Esophagus squamous epithelium (tissue), 5 donors: ENCODE data around the gene CACTIN. TPM values are rescaled to one million over a fixed set of nuclear protein-coding genes. Genes with fewer than 3 reads are reported as not detected.

ENCODE experiments used
- DNase-seq: peaks from one replicate; lab custom pipeline; 2025; lab: John Stamatoyannopoulos, UW
- H3K27ac ChIP-seq, 4 donors: fragments of 200-600 bp; sonication (generic); one replicate each; pipeline ENCODE4 v1.5.1; 2016 to 2019; ENCODE audit warnings: mild to moderate bottlenecking in 1 of 4
- H3K27me3 ChIP-seq, 4 donors: fragments of 200-600 bp; sonication (generic); 1 replicate in 3 of 4; 2 replicates in 1 of 4; pipeline versions ENCODE4 v1.5.1 to v1.6.0; 2017 to 2021; ENCODE audit warnings: antibody characterized with exemption in 1 of 4
- H3K36me3 ChIP-seq, 3 donors: fragments of 200-600 bp; sonication (generic); one replicate each; pipeline ENCODE4 v1.5.1; 2016 to 2019
- H3K4me1 ChIP-seq, 3 donors: fragments of 200-600 bp; sonication (generic); one replicate each; pipeline ENCODE4 v1.5.1; 2017 to 2019
- H3K4me3 ChIP-seq, 4 donors: fragments of 200-600 bp; sonication (generic); 1 replicate in 3 of 4; 2 replicates in 1 of 4; pipeline ENCODE4 v1.5.1; 2016 to 2019; ENCODE audit warnings: mild to moderate bottlenecking in 2 of 4, moderate library complexity in 1 of 4
- H3K9me3 ChIP-seq, 3 donors: fragments of 200-600 bp; sonication (generic); one replicate each; pipeline ENCODE4 v1.5.1; 2016 to 2019
- POLR2A ChIP-seq, 4 donors: fragments of 450-650 bp; IDR thresholded peaks; one replicate each; pipeline ENCODE4 v1.6.1; 2017; ENCODE audit warnings: antibody characterized with exemption in 4 of 4, mild to moderate bottlenecking in 4 of 4, moderate library complexity in 3 of 4
- WGBS, 2 donors: methylation state at CpG; one replicate each; pipeline ENCODE4 v1.1.5; 2018; 5-methylcytosine and 5-hydroxymethylcytosine counted together
- intact Hi-C: fragments of 100-400 bp; cut with DNase I; formaldehyde crosslinking; loops from one replicate; pipeline ENCODE4 v1.15.0; 2022
- total RNA-seq, 4 donors: library from RNA; depleted of rRNA; stranded (reverse); fragments of >200 nt; gene quantifications; one replicate each; pipeline ENCODE4 v1.1.0, GENCODE V29; 2016
- TF ChIP-seq, protein P1 (sequence below), 6 experiments: fragments of 450-650 bp in 4 of 6; fragments of 200-600 bp in 2 of 6; sonication (generic) in 2 of 6; IDR thresholded peaks; one replicate each; pipeline ENCODE4 v1.5.1; 2016 to 2019; ENCODE audit warnings: antibody characterized with exemption in 6 of 6, mild to moderate bottlenecking in 4 of 6, moderate library complexity in 4 of 6
- donor health status: DM: yes; HTN: yes; CAD: no.

CACTIN gene
- total RNA-seq, 4 donors from 2014 or later = 15.9 to 26.7 (median 21.3) TPM

DNA sequence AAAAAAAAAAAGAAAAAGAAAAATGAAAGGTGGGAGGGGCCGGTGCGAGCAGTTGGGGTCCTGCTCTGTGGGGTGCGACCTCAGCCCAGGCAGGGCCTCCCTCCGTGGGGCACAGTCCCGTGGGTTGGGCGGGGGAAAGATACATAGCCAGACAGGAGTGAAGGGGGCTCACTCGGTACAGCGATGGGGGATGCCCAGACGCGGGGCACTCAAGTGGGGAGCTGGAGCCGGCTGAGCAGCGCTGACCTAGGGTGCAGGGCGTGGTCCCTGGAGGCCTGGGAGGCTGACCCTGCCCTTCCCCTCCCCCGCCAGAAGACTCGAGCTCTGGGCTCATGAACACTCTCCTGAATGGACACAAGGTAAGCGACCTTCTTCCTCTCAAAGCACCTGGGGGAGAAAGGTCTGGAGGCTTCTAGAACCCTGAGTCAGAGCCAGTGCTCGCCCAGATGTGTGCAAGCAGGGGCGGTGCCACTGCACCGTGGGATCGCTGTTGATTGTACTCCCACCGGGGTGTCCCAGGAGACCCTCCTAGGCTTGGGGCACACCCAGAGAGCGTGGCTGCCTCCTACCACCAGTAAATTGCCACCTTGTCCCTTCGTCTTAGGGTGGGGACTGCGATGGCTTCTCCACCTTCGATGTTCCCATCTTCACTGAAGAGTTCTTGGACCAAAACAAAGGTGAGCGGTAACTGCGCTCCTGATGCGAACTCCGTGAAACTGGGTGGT lies 50.5 kb downstream of the CACTIN start:
- peak overlapping the region in 3 of 4 donors; percentile 53 to 91 (median 81) for H3K27ac ChIP-seq
- DNase-seq = no peak
- WGBS, 2 donors = 52 to 75% methylated on average over 7 to 24 of the region's 29 CpGs
- TF ChIP-seq, protein P1, sequence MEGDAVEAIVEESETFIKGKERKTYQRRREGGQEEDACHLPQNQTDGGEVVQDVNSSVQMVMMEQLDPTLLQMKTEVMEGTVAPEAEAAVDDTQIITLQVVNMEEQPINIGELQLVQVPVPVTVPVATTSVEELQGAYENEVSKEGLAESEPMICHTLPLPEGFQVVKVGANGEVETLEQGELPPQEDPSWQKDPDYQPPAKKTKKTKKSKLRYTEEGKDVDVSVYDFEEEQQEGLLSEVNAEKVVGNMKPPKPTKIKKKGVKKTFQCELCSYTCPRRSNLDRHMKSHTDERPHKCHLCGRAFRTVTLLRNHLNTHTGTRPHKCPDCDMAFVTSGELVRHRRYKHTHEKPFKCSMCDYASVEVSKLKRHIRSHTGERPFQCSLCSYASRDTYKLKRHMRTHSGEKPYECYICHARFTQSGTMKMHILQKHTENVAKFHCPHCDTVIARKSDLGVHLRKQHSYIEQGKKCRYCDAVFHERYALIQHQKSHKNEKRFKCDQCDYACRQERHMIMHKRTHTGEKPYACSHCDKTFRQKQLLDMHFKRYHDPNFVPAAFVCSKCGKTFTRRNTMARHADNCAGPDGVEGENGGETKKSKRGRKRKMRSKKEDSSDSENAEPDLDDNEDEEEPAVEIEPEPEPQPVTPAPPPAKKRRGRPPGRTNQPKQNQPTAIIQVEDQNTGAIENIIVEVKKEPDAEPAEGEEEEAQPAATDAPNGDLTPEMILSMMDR (IDR thresholded peaks at IDR 0.05) = no peak
- no peak for TF ChIP-seq POLR2A (IDR thresholded peaks at IDR 0.05)
- H3K4me3 ChIP-seq = peak overlapping the region; percentile 18 to 66 (median 40)
- H3K4me1 ChIP-seq = peaks cover 27 to 77% (median 31%) of the 10 kb centered on the region in 3 donors
- H3K27me3 ChIP-seq = no peaks in the 10 kb centered on the region
- H3K36me3 ChIP-seq = peaks cover 0 to 14% (median 3%) of the 10 kb centered on the region in 3 donors
- intact Hi-C loops = no loop called here
- H3K9me3 ChIP-seq = no peaks in the 10 kb centered on the region

DNA sequence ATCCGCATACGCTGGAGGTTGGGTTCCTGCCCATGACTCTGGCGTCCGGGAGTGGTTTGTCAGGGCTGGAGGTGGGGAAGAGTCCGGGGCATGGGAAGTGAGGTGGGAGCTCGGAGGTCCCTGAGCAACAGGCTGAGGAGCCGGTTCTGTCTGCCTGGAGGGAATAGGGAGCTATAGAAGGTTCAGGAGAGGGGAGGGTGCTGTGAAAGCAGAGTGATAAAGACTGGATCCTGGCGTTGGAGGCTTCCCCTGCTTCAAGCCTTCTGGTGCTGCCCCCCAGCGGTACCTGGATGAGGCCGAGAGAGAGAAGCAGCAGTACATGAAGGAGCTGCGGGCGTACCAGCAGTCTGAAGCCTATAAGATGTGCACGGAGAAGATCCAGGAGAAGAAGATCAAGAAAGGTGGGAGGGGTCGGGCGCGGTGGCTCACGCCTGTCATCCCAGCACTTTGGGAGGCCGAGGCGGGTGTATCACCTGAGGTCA lies 51.3 kb downstream of the CACTIN start:
- no peak overlapping the region for H3K27ac ChIP-seq
- no peaks in the 10 kb centered on the region for H3K27me3 ChIP-seq
- DNase-seq = no peak
- intact Hi-C loops = no loop called here
- WGBS, 2 donors = 85 to 90% methylated on average over 7 to 18 of the region's 19 CpGs
- peaks cover 27 to 71% (median 31%) of the 10 kb centered on the region in 3 donors for H3K4me1 ChIP-seq
- H3K36me3 ChIP-seq = peaks cover 0 to 14% (median 3%) of the 10 kb centered on the region in 3 donors
- no peaks in the 10 kb centered on the region for H3K9me3 ChIP-seq
- TF ChIP-seq, protein P1 (IDR thresholded peaks at IDR 0.05) = peak in 1 of 6 experiments; percentile 14
- no peak for TF ChIP-seq POLR2A (IDR thresholded peaks at IDR 0.05)
- no peak overlapping the region for H3K4me3 ChIP-seq

DNA sequence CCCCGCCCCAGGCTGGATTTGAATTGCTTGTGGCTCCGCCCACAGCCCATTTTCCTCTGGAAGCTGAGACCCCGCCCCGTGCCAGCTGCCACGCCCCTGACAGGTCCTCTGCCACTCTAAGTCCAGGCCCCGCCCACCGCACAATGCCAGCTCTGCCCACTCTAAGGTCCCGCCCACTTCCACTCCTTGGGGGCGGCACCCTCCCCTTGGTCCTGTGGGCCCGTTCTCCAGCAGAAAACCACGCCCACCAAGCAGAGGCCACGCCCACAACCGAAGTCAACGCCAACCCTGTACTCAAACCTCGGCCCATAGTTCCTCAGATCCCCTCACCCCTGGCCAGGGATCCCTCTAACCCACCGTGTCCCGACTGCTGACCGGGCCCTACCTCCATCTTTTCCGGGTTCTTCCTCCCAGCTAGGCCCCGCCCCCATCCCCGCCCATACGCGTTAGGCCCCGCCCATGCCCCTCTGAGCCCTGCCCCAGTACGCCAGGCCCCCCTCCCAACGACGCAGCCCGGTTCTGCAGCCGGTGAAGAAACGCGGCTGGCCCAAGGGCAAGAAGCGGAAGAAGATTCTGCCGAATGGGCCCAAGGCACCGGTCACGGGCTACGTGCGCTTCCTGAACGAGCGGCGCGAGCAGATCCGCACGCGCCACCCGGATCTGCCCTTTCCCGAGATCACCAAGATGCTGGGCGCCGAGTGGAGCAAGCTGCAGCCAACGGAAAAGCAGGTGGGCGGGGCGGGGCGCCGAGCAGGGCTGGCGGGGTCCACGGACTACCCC lies 52.5 kb downstream of the CACTIN start:
- no peak for TF ChIP-seq POLR2A (IDR thresholded peaks at IDR 0.05)
- TF ChIP-seq, protein P1 (IDR thresholded peaks at IDR 0.05) = no peak
- H3K27me3 ChIP-seq = no peaks in the 10 kb centered on the region
- WGBS, 2 donors = 50 to 71% methylated on average over 22 to 36 of the region's 55 CpGs
- H3K4me3 ChIP-seq = peak overlapping the region; percentile 62 to 97 (median 80)
- no peaks in the 10 kb centered on the region for H3K9me3 ChIP-seq
- H3K4me1 ChIP-seq = peaks cover 27 to 67% (median 31%) of the 10 kb centered on the region in 3 donors
- intact Hi-C loops = no loop called here
- DNase-seq = peak; percentile 69
- H3K27ac ChIP-seq = peak overlapping the region; percentile 86 to 98 (median 94)
- peaks cover 0 to 14% (median 3%) of the 10 kb centered on the region in 3 donors for H3K36me3 ChIP-seq

DNA sequence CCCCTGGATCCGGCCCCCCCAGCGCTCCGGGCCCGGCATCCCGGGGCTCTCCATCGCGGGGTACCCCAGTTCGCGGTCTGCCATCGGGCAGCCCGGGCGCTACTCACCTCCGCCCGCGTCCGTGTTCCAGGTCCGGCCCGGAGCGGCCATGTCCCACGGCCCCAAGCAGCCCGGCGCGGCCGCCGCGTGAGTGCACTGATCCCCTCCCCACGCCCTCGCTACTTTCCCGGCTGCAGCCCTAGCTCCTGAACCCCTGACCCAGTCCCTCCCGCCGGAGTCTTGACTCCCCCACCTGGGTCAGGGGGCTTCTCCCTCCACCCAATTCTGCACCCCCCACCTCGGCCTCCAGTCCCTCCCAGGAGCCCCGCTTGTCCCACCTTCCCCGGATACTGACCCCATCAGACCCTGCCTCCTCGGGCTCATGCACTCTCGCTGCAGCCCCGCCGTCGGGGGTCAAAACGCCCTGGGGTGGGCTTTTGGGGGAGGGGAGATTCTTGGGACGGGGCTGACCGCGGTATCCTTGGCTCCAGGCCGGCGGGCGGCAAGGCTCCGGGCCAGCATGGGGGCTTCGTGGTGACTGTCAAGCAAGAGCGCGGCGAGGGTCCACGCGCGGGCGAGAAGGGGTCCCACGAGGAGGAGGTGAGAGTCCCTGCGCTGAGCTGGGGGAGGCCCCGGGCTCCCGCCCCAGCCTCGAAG lies 53.3 kb downstream of the CACTIN start:
- no peaks in the 10 kb centered on the region for H3K27me3 ChIP-seq
- TF ChIP-seq, protein P1 (IDR thresholded peaks at IDR 0.05) = no peak
- peak in 1 of 4 donors; percentile 52 for TF ChIP-seq POLR2A (IDR thresholded peaks at IDR 0.05)
- H3K36me3 ChIP-seq = peaks cover 0 to 14% (median 3%) of the 10 kb centered on the region in 3 donors
- H3K27ac ChIP-seq = peak overlapping the region; percentile 86 to 98 (median 94)
- WGBS, 2 donors = 0 to 2% methylated on average over 1 to 12 of the region's 60 CpGs
- no peak for DNase-seq
- peaks cover 27 to 74% (median 31%) of the 10 kb centered on the region in 3 donors for H3K4me1 ChIP-seq
- peak overlapping the region; percentile 62 to 97 (median 80) for H3K4me3 ChIP-seq
- H3K9me3 ChIP-seq = no peaks in the 10 kb centered on the region
- intact Hi-C loops = no loop called here
